CD4-positive, alpha-beta T cell treated with Interleukin-12 subunit alpha and Interleukin-12 subunit beta, for 1 hour (primary cell): Measurements from ENCODE around the gene FLACC1.
"Not testable (repeated sequence)": the region's sequence is repeated elsewhere in the genome, so short reads cannot be mapped to it uniquely, and the experiment has no call there.

Experiments used
- DNase-seq: peaks from one replicate; pipeline ENCODE4 v3.0.0-alpha.2; 2020

Gene FLACC1

DNA sequence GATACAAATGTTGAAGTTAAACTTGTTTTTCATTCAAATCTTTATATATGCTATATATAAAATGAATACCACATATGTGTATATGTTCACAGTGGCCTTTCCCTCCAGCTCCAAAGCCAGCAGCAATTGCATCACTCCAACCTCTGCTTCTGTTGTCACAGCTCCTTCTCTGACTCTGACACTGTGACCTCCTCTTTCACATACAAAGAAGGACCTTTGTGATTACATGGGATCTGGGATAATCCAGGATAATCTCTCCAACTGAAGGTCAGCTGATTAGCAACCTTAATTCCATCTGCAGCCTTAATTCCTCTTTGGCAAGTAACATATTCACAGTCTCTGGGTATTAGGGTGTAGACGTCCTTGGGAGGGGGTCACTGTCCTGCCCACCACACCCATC, 8.4 kb downstream of the FLACC1 start:
- no peak for DNase-seq

DNA sequence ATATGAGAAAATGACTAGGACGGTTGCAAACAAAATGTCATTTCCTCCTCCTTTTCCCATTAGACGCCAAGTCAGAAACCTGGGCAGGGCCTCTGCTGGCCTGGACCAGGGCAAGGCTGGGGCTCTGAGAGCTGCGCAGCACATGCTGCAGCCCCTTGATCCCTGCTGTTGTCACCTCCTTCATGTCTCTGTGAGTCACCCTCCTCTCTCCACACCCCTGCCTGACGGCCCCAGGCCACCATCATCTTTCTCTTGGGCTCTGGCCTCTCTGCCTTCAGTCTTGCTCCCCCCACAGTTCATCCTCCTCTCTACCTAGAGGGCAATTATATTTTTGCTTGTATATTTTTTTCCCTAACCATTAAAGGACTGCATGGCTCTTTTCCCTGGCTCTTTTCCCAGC, 10.0 kb downstream of the FLACC1 start:
- no peak for DNase-seq

DNA sequence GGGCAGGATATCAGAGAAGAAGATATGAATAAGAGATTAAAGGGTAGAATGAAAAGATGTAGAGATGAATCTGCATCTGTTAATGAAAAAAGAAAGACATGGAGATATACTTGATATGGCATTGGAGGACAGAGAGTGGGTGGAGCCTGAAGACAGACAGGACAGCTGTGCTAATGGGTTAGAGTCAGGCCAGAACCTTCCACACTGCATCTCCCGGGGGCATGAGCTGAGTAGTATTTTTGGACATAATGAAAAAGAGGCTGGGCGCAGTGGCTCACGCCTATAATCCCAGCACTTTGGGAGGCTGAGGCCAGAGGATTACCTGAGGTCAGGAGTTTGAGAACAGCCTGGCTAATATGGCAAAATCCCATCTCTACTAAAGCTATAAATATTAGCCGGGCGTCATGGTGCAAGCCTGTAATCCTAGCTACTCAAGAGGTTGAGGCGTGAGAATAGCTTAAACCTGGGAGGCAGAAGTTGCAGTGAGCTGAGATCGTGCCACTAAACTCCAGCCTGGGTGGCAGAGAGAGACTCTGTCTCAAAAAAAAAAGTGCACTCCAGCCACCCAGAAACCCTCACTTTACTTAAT, 11.4 kb downstream of the FLACC1 start:
- no peak for DNase-seq

DNA sequence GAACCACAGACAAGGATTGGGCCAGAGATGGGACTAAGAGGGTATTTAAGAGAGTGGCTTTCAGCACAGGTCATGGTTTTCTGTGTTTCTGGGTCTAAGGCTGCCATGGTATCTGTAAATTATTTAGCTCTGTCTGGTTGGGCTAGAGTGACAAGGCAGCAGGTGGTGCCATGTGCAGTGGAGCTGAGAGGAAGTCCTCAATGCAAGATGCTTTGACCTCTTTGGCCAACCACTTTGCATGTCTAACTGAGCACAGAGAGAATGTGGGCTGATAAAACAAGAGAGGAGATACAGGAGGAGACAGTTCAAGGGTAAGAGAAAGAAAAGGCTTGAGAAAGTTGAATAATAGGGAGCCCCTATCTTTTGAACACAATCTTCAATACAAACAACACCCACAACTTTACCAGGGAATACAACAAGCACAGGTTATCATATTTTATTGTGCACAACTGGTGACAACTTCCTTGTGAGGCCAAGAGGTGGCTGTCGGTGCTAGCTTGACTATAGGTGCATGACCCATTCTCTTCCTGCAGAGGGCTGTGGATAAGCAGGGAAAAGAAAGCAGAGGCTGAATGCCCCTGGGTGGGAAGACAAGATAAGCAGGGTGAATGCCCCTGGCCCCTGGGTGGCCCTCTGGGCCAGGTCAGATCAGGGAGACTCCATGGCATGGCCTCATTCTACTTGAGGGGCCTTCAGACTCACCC, 12.3 kb downstream of the FLACC1 start:
- no peak for DNase-seq

DNA sequence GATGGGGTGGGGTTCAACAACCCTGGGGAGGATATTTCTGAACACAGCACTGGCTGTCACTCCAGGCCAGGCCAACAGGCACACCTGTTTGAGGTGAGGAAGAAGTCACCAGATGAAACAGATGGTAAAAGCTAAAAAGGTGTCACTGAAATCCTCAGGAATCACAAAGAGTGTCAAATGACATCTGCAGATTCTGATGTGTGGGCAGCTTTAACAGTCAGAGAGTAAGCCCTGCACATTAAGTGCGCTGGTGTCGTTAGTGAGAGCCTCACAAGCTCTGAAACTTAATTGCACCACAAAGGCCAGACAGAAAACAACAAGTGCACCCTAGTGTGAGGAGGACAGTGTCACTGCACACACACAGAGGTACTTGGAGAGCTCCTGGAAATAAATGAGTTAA, 13.6 kb downstream of the FLACC1 start:
- DNase-seq = no peak

DNA sequence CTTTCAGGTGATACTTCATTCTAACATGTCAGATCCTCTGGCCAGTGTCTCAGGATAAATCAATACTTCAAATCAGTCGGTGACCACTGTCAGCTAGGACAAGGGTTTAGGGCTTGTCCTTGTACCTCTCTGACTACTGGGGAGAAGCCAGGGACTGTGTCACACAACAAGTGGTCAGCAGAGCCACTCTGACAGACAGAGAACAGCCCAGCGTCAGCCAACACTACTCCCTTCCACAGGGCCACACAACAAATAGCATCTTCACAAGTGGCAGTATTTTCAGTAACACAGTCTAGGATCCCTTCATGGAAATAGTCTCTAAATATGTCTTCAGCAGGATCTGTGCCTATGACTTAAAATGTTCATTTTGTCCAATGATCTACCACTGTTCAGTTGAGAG, 14.2 kb downstream of the FLACC1 start:
- no peak for DNase-seq

DNA sequence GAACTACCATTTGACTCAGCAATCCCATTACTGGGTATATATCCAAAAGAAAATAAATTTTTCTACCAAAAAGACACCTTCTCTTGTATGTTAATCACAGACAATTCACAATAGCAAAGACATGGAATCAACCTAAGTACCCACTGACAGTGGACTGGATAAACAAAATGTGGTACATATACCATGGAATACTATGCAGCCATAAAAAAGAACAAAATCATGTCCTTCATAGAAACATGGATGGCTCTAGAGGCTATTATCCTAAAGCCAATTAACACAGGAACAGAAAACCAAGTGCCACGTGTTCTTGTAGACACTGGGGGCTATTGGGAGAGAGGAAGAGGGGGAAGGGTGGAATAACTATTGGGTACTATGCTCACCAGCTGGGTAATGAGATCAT, 27.7 kb downstream of the FLACC1 start:
- no peak for DNase-seq

DNA sequence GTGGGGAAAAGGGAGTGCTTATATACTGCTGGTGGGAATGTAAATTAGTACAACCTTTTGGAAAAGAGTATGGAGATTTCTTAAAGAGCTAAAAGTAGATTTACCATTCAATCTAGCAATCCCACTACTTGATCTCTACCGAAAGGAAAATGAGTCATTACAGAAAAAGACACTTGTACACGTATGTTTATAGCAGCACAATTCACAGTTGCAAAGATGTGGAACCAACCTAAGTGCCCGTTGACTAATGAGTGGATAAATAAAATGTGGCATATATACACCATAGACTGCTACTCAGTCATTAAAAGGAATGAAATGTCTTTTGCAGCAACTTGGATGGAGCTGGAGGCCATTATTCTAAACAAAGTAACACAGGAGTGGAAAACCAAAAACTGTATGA, 29.5 kb downstream of the FLACC1 start:
- no peak for DNase-seq

DNA sequence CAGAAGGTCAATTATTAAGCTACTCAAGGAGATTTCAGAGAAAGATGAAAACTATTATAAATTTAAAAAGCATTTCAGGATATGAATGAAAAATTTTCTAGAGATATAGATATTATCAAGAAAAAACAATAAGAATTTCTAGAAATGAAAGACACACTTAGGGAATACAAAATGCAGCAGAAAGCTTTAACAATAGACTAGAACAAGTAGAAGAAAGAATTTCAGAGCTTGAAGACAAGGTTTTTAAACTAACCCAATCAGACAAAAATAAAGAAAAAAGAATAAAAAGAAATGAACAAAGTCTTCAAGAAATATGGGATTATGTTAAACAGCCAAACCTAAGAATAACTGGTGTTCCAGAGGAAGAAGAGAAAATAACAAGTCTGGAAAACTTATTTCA, 34.4 kb downstream of the FLACC1 start:
- DNase-seq = no peak

DNA sequence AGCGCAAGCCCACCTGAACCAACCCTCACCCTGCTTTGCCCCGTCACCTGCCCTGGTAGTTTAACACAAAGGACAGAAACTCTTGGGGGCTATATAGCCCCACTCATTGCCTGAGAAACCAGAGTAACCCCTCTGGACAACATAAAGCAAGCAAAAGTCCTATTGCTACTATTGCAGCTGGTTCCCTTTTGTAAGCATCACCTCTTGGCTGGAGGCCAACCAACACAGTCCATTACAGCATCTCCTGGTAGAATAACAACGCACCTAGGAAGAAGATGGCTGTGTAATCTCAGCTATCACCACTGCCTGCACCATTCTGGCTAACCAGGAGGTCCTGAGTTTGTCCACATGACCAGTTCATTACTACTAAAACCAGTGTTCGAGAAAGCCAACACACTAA, 36.4 kb downstream of the FLACC1 start:
- DNase-seq = no peak

DNA sequence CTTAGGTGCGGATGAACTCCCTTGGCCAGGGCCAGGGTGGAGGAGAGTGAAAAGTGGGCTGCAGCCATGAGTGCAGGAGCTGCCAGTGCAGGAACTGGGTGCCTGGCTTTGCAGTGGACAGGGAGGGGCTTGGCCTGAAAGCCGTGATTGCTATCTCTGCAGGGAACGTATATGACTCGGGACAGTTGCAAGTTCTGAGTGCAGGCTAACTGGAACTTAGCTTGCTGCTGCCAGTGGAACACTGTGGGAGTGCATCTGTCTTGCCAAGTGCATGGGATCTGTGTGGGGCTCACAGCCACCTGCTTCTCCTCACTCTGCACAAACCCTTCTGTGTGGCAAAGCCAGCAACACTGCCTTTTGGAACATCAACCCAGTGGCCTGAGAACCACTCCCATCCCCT, 36.9 kb downstream of the FLACC1 start:
- no peak for DNase-seq

DNA sequence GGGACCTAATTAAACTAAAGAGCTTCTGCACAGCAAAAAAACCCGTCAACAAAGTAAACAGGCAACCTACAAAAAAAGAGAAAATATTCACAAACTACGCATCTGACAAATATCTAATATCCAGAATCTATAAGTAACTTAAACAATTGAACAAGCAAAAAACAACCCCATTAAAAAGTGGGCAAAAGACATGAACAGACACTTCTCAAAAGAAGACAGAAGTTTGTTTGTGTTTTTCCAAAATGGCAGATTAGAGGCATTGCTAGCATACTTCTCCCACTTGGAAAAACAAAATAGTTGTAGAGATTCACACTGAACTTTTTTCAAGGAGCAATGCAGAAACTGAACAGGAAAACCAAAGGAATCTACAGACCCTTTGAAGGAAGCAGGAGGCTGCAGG, 37.6 kb downstream of the FLACC1 start:
- no peak for DNase-seq

DNA sequence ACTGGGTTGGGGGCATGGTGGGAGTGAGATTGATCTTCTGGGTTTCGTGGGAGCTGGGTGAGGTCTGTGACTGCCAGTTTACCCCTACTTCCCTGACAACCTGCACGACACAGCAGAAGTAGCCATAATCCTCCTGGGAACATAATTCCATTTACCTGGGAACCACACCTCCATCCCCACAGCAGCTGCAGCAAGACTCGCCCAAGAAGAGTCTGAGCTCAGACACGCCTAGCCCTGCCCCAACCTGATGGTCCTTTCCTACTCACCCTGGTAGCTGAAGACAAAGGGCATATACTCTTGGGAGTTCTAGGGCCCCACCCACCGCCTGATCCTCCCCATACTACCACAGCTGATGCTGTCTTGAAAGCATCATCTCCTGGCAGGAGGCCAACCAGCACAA, 43.8 kb downstream of the FLACC1 start:
- no peak for DNase-seq

DNA sequence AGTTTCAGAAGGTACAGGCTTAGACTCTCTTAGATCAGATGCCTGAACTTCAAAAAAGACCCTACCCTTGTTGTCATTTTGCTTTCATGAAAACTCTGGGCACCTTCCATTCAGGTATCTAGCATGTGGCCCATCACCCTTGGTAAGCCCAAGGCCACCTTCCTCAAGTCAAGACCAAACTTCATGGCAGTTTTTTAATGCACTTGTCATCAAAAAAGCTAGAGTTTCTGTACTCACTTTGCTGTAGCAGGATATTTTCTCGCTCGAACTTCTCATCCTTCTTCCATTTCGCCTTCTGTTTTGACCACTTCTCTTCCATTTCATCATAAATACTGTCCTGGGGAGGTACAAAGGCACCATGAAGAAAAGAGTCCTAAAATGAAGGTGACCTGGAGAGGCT, 48.2 kb downstream of the FLACC1 start:
- DNase-seq = no peak

DNA sequence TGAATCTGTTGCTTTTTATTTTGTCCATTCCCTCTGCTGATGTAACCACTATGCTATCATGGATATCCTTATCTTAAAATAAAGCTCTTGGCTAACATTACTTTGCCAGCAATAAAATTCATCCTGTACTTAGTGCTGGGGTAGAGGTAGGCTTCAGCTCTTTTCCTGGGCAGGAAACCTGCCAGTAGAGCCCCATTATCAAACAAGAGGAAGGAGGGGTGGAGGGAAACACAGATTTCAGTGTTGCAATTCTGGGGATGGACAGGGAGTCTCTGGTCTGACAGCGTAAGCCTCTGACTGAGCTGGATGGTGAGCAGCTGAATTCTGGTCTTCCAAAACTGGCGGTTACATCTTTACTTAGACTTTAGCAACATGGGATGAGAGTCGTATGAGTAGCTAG, 49.3 kb downstream of the FLACC1 start:
- DNase-seq = no peak

DNA sequence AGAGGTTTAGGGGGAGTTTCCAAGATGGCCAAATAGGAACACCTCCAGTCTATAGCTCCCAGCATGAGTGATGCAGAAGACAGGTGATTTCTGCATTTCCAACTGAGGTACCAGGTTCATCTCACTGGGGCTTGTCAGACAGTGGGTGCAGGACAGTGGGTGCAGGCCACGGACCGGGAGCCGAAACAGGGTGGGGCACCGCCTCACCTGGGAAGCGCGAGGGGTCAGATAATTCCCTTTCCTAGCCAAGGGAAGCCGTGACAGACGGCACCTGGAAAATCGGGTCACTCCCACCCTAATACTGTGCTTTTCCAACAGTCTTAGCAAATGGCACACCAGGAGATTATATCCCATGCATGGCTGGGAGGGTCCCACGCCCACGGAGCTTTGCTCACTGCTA, 57.2 kb downstream of the FLACC1 start:
- not testable (repeated sequence) for DNase-seq

DNA sequence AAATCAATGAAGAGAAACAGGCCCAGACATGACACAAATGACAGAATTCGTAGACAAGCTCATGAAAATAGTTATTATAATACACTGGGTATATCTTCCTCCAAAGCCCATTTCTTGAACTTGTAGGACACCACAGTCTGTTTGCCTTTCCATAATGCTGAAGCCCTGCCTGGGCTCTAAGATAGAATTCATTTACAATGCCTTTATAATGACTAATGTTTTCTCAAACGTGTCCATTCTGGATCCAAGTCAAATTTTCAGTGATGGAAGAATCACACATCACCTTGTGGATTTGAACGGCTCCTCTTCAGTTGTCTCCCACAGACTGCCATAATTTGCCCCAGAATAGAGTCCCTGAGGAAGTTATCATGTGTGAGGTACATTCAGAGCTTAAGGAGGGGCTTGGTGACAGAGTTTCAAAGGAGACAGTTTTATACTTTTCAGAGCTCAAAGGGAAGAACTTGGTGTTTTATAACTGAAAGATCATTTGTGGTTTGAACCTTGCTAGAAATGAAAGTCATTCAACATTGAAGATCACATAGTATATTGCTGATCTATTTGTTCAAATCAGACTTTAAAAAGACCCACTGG, 58.6 kb downstream of the FLACC1 start:
- no peak for DNase-seq

DNA sequence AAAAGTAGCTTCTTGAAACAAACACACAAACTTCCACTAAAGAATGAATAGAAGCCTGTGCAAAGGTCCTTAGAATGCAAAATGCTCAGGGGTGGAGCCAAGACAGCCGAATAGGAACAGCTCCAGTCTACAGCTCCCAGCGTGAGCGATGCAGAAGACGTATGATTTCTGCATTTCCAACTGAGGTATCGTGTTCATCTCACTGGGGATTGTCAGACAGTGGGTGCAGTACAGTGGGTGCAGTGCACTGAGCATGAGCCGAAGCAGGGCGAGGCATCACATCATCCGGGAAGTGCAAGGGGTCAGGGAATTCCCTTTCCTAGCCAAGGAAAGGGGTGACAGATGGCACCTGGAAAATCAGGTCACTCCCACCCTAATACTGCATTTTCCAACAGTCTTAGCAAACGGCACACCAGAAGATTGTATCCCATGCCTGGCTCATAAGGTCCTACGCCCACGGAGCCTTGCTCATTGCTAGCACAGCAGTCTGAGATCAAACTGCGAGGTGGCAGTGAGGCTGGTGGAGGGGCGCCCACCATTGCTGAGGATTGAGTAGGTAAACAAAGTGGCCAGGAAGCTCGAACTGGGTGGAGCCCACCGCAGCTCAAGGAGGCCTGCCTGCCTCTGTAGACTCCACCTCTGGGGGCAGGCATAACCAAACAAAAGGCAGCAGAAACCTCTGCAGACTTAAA, 66.5 kb downstream of the FLACC1 start:
- not testable (repeated sequence) for DNase-seq

DNA sequence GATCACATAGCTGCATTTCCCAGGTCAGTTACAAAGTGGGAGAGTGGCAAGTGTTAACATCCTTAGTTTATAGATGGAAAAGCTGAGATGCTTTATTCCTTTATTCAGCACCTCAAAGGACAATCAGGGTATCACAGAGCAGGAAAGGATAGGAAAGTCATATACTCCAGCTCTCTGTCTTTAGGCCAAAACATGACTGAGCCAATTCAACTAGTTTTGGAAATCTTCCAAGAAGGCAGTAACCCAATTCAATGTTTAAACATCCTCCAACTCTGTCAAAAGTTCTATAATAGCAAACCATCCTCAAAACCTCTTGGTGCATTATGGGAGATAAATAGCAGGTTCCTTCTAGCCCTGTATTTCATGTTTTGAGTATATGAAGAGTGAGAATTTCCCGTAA, 71.6 kb downstream of the FLACC1 start:
- DNase-seq = no peak

DNA sequence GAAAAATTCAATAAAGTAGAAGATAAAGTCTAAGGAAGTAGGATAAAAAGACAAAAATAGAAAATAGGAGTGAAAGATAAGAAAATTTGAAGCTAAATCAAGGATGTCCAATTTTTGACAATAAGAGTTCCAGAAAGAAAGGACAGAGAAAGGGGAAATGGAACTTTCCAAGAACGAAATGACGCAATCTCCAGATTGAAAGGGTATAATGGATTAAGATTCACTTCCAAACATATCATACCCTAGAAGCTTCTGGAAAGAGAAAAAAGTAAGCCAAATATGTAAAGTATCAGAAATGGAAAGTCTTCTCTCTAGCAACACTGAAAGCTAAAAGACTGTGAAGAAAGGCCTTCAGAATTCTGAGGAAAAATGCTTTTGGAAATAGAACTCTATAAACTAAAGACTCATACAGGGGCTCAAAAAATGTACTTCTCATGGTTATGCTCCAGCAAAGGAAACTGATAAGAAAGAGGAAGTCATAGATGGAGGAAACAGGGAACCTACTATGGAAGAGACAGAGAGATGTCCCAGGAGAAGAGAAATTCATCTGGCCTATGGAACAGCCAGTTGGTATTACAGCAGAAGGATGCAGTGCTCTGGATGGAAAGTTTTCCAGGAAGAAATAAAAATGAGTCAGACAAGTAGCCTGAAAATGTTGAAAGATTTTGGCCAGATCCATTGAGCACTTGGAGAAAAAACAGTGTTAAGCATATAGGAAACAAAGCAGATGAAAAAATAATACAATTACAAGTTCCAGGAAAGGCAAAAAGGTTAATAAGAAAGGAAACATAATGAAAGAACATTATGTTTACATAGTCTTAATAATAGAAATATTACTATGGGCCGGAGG, 76.7 kb downstream of the FLACC1 start:
- no peak for DNase-seq

DNA sequence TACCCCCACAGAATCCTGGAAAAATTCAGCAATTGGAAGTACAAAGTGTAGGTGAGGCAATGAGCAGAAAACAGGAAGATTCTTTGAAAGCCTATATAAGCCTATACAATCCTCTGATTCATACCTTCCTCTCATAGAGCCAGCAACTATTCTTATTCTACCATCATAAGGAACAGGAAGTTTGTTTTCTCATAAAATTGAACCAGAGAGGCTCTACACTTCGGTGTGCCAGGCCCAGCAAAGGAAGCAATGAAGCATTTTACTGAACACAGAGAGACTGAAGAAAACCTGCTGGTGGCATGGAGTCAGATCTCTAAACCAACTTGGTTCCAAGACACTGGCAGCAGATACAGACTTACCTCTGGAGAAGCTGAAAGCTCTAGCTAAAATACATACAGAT, 78.1 kb downstream of the FLACC1 start:
- no peak for DNase-seq

DNA sequence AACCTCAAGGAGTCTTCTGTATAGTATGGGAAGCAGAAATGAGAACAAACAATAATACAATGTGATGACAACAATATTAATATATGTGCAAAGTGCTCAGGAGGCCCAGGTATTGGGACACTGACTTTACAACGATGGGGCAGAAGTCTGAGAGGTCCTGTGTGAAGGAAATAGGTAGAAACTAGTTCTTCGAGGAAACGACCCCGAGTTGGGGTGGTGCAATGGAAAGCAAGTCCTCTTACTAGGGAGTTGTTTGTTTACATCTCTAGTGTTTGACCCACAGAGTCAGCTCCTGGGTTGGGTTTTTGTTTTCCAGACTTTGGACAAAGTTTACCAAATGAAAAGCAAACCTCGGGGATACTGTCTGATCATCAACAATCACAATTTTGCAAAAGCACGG, 80.6 kb downstream of the FLACC1 start:
- DNase-seq = no peak

DNA sequence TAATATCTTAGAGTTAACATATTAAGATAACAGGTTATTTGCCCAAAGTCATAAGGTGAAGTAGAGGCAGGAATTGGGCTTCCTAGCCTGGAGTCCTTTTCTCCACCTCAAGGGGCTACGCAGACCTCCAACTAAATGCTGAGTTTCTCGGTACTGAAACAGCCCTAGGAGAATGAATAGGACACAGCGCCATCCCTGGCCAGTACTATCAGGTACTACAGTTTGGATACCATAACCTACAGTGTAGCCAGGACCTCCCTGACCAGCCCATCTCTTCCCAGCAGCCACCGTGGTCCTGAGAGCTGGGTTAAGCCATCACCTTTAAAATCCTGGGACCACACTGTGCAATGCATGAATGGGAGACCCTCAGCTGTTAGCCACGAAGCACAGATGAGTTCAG, 81.2 kb downstream of the FLACC1 start:
- no peak for DNase-seq
